Fibroblast of lung (primary cell): ENCODE measurements around the gene KLHL18. TPM values are rescaled to one million over a fixed set of nuclear protein-coding genes. Genes with fewer than 3 reads are reported as not detected.

Experiments
- DNase-seq, 2 donors: peaks; one replicate each; pipeline versions ENCODE4 v3.0.0 to v3.0.0-alpha.2; 2010; ENCODE audit warnings: low read depth in 2 of 2
- H2AFZ ChIP-seq: 2 replicates; pipeline ENCODE4 v1.5.1; 2012; ENCODE audit warnings: low read length, control low read depth, inconsistent platforms
- H3K27ac ChIP-seq: 2 replicates; pipeline ENCODE4 v1.5.1; 2011; ENCODE audit warnings: low read length, control low read depth; ENCODE audit not compliant: insufficient read depth
- H3K27me3 ChIP-seq: 2 replicates; pipeline ENCODE4 v1.5.1; 2011; ENCODE audit warnings: mild to moderate bottlenecking, low read length; ENCODE audit not compliant: control insufficient read depth, insufficient read depth
- H3K36me3 ChIP-seq: 2 replicates; pipeline ENCODE4 v1.5.1; 2011; ENCODE audit warnings: low read length; ENCODE audit not compliant: control insufficient read depth, insufficient read depth
- H3K4me1 ChIP-seq: 2 replicates; pipeline ENCODE4 v1.5.1; 2011; ENCODE audit warnings: low read length; ENCODE audit not compliant: control insufficient read depth, insufficient read depth; ENCODE audit errors: extremely low read depth
- H3K4me2 ChIP-seq: 2 replicates; pipeline ENCODE4 v1.5.1; 2011; ENCODE audit warnings: low read length, control low read depth; ENCODE audit not compliant: insufficient read depth; ENCODE audit errors: extremely low read depth
- H3K4me3 ChIP-seq, 4 experiments: fragments of 200-600 bp in 1 of 4; sonication (generic) in 1 of 4; replicated peaks in 1 of 4; 2 replicates each; pipeline ENCODE4 v1.5.1; 2011 to 2016; ENCODE audit warnings: low read length in 4 of 4, low read depth in 3 of 4, mild to moderate bottlenecking in 3 of 4, control low read depth in 2 of 4, inconsistent platforms in 1 of 4, mixed read lengths in 1 of 4; ENCODE audit not compliant: insufficient read depth in 1 of 4; ENCODE audit errors: control extremely low read depth in 1 of 4
- H3K79me2 ChIP-seq: 2 replicates; pipeline ENCODE4 v1.5.1; 2012; ENCODE audit warnings: mild to moderate bottlenecking, low read length, inconsistent platforms; ENCODE audit not compliant: control insufficient read depth, insufficient read depth
- H3K9ac ChIP-seq: 2 replicates; pipeline ENCODE4 v1.5.1; 2011; ENCODE audit warnings: mild to moderate bottlenecking, low read length, control low read depth; ENCODE audit not compliant: insufficient read depth
- H3K9me3 ChIP-seq: 2 replicates; pipeline ENCODE4 v1.5.1; 2012; ENCODE audit warnings: low read depth, low read length; ENCODE audit not compliant: control insufficient read depth, insufficient read depth
- H4K20me1 ChIP-seq: 2 replicates; pipeline ENCODE4 v1.5.1; 2011; ENCODE audit warnings: low read length; ENCODE audit not compliant: control insufficient read depth, insufficient read depth; ENCODE audit errors: extremely low read depth
- EZH2 ChIP-seq: IDR thresholded peaks from 2 replicates; pipeline ENCODE4 v1.5.1; 2012; ENCODE audit warnings: low read length, control low read depth, mild to moderate bottlenecking; ENCODE audit errors: missing control alignments
- polyA plus RNA-seq, 2 donors: library from polyadenylated mRNA; depleted of rRNA in 1 of 2; stranded (reverse) in 1 of 2; unstranded in 1 of 2; fragments of >200 nt; gene quantifications; 2 replicates each; pipeline ENCODE4 v1.2.1, GENCODE V29; 2011 to 2012; ENCODE audit warnings: missing spikeins in 1 of 2
- total RNA-seq: library from RNA; depleted of rRNA; stranded (reverse); fragments of >200 nt; gene quantifications from 2 replicates; pipeline ENCODE4 v1.2.1, GENCODE V29; 2014
- TF ChIP-seq, protein P1 (sequence below), 2 donors: IDR thresholded peaks in 1 of 2; conservative IDR thresholded peaks in 1 of 2; 1 replicate in 1 of 2; 2 replicates in 1 of 2; pipeline ENCODE4 v1.5.1; 2011 to 2012; ENCODE audit warnings: low read length in 2 of 2, control low read depth in 1 of 2, inconsistent platforms in 1 of 2, low read depth in 1 of 2, mild to moderate bottlenecking in 1 of 2

KLHL18 gene
- total and polyA plus RNA-seq, 2 donors (not counting 1 experiment from before 2014, with no cell fraction given): 20.1 to 27.8 TPM

DNA sequence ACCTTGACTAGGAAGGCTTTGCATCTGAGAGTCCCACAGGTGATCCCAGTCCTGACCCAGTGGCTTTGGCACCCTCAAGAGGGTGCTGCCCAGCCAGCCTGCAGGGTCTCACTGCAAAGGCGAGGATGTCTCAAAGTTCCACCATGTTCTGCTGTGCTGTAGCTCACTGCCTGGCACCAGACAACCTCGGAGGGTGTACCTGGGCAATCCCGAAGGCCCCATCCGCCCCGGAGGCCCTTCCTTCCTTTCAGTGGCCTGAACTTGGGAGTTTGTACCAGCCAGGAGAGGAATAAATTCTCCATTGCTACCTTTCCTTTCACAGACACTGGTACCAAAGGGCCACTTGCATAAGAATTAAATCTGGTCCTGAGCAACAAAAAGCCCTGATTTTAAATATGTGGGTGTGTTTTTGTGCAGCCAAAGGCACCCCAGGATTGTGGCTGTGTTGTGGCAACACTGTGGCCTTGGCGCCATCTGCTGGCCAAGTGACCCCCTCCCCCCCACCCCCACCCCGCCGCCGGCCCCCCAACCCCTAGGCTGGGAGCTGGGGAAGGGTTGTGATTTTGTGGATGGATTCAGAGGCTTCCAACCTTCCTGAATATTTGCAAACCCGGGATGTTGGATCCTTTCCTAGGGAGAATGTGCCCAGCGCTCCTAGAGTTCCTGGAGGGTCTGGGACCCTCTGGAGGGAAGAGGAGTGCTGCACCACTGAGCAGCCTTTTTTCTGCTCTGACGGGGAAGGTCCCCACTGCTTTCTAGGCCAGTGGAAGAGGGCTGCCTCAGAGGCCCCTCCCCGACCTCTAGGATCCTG lies 88.3 kb downstream of the KLHL18 start:
- peaks cover 2% of the 10 kb centered on the region for H3K27me3 ChIP-seq
- no peak overlapping the region for H3K4me2 ChIP-seq
- no peaks in the 10 kb centered on the region for H3K79me2 ChIP-seq
- no peaks in the 10 kb centered on the region for H4K20me1 ChIP-seq
- H3K27ac ChIP-seq: no peak overlapping the region
- H3K4me3 ChIP-seq: no peak overlapping the region
- TF ChIP-seq, protein P1, sequence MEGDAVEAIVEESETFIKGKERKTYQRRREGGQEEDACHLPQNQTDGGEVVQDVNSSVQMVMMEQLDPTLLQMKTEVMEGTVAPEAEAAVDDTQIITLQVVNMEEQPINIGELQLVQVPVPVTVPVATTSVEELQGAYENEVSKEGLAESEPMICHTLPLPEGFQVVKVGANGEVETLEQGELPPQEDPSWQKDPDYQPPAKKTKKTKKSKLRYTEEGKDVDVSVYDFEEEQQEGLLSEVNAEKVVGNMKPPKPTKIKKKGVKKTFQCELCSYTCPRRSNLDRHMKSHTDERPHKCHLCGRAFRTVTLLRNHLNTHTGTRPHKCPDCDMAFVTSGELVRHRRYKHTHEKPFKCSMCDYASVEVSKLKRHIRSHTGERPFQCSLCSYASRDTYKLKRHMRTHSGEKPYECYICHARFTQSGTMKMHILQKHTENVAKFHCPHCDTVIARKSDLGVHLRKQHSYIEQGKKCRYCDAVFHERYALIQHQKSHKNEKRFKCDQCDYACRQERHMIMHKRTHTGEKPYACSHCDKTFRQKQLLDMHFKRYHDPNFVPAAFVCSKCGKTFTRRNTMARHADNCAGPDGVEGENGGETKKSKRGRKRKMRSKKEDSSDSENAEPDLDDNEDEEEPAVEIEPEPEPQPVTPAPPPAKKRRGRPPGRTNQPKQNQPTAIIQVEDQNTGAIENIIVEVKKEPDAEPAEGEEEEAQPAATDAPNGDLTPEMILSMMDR (conservative IDR thresholded peaks at IDR 0.05 in 1 of 2, IDR thresholded peaks at IDR 0.05 in 1 of 2; ENCODE audit: low read depth in 1 of 2, low read length in 2 of 2): peak in 1 of 2 donors; percentile 24
- TF ChIP-seq EZH2: no peak
- H3K36me3 ChIP-seq: no peaks in the 10 kb centered on the region
- H3K4me1 ChIP-seq: no peaks in the 10 kb centered on the region
- no peak for DNase-seq
- H2AFZ ChIP-seq: no peak overlapping the region
- no peaks in the 10 kb centered on the region for H3K9me3 ChIP-seq
- no peak overlapping the region for H3K9ac ChIP-seq

DNA sequence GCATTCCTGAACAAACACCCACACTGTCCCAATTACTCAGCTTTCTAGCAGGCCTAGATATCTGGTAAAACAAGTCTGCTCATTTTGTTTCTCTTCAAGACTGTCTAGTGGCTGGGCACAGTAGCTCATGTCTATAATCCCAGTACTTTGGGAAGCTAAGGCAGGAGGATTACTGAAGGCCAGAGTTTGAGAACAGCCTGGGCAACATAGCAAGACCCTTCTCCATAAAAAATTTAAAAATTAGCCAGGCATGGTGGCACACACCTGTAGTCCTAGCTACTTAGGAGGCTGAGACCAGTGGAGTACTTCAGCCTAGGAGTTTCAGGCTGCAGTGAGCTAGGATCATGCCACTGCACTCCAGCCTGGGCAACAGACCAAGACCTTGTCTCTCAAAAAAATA lies 91.8 kb downstream of the KLHL18 start:
- TF ChIP-seq, protein P1 (conservative IDR thresholded peaks at IDR 0.05 in 1 of 2, IDR thresholded peaks at IDR 0.05 in 1 of 2; ENCODE audit: low read depth in 1 of 2, low read length in 2 of 2): no peak
- TF ChIP-seq EZH2: no peak
- H3K9me3 ChIP-seq: no peaks in the 10 kb centered on the region
- H3K4me1 ChIP-seq: peaks cover 2% of the 10 kb centered on the region
- H3K4me2 ChIP-seq: no peak overlapping the region
- H3K9ac ChIP-seq: no peak overlapping the region
- no peaks in the 10 kb centered on the region for H3K36me3 ChIP-seq
- DNase-seq: no peak
- H3K4me3 ChIP-seq: no peak overlapping the region
- no peaks in the 10 kb centered on the region for H4K20me1 ChIP-seq
- H3K27ac ChIP-seq: no peak overlapping the region
- H3K79me2 ChIP-seq: peaks cover 2% of the 10 kb centered on the region
- no peaks in the 10 kb centered on the region for H3K27me3 ChIP-seq
- no peak overlapping the region for H2AFZ ChIP-seq

DNA sequence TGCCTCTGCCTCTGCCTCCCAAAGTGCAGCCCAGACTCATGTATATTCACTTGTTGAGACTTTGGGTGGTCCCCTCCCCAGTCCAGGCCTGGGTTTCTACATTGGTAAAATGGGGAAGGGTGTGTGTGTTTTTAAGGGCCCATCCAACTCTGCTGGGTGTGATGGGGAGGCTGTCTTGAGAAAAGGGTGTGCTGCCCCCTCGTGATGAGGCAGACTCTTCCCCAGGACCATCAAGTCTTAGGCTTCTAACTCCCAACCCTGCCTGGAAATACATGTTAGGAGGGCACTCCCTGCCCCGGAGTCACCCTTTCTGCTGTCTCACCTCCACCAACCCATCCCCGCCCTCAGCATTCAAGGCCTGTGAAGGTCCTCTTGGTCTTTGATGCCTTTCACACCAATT lies 93.6 kb downstream of the KLHL18 start:
- no peak overlapping the region for H3K27ac ChIP-seq

More for the DNA sequence above, 93.6 kb downstream of the KLHL18 start:
- H4K20me1 ChIP-seq: no peaks in the 10 kb centered on the region
- H3K4me1 ChIP-seq: peaks cover 3% of the 10 kb centered on the region
- H3K79me2 ChIP-seq: peaks cover 8% of the 10 kb centered on the region
- DNase-seq: no peak
- no peak for TF ChIP-seq EZH2
- TF ChIP-seq, protein P1 (conservative IDR thresholded peaks at IDR 0.05 in 1 of 2, IDR thresholded peaks at IDR 0.05 in 1 of 2; ENCODE audit: low read depth in 1 of 2, low read length in 2 of 2): no peak
- H3K9ac ChIP-seq: no peak overlapping the region
- no peak overlapping the region for H3K4me2 ChIP-seq
- H3K27me3 ChIP-seq: no peaks in the 10 kb centered on the region
- H2AFZ ChIP-seq: no peak overlapping the region
- no peak overlapping the region for H3K4me3 ChIP-seq
- no peaks in the 10 kb centered on the region for H3K9me3 ChIP-seq
- H3K36me3 ChIP-seq: no peaks in the 10 kb centered on the region
